ENCODE measurements around the gene PPHLN1.

The PPHLN1 gene

DNA sequence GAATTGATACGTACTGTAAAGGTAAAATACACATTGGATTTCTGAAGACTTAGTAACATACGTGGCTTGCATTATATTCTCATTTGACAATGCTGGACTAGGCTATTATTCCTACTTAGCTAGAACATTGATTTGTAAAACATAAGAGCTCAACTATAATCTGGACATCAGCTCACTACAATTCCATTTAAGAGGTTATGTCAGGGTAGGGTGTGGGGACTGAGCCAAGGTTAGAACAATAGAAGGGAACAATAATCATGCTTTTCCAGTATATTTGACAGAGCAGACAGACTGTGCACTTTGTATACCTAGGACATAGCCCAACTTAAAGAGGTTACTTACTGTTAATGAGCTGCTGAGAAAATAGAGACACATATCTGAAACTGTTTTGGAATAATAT is 10.9 kb upstream of the PPHLN1 start:
- no peak for TF ChIP-seq CTCF (IDR thresholded peaks at IDR 0.05; ENCODE audit: extremely low read depth, insufficient read depth, missing control alignments)
- in situ Hi-C loops (cut with MboI; ENCODE audit: low pct_unique_long_range_greater_than_20kb, low sequenced_read_pairs, unreplicated experiment), result no loop called here
- DNase-seq (ENCODE audit: low spot score), result no peak

- no peak for DNase-seq (ENCODE audit: low spot score)
- in situ Hi-C loops (cut with MboI; ENCODE audit: low pct_unique_long_range_greater_than_20kb, low sequenced_read_pairs, unreplicated experiment), result no loop called here
- TF ChIP-seq CTCF (IDR thresholded peaks at IDR 0.05; ENCODE audit: extremely low read depth, insufficient read depth, missing control alignments), result no peak
These were observed 5.2 kb upstream of the PPHLN1 start for GRCh38 chr12:42320796-42321195.

- in situ Hi-C loops (cut with MboI; ENCODE audit: low pct_unique_long_range_greater_than_20kb, low sequenced_read_pairs, unreplicated experiment), result no loop called here
- DNase-seq (ENCODE audit: low spot score), result no peak
- no peak for TF ChIP-seq CTCF (IDR thresholded peaks at IDR 0.05; ENCODE audit: extremely low read depth, insufficient read depth, missing control alignments)
These were observed 3.4 kb upstream of the PPHLN1 start for GRCh38 chr12:42322567-42322966.

DNA sequence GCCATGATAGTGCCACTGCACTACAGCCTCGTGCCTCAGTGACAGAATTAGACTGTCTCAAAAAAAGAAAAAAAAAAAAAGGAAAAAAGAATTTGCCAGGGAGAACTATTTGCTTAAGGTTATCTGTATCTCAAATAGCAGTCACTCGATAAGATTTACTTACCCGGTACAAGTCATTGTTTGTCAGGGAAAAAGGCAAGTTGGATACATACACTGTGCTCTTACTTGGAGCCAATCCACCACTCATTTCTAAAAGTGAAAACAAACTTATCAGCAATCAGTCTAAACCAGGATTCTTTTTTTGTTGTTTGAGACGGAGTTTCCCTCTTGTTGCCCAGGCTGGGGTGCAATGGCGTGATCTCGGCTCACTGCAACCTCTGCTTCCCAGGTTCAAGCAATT is 2.1 kb upstream of the PPHLN1 start:
- in situ Hi-C loops (cut with MboI; ENCODE audit: low pct_unique_long_range_greater_than_20kb, low sequenced_read_pairs, unreplicated experiment), result no loop called here
- TF ChIP-seq CTCF (IDR thresholded peaks at IDR 0.05; ENCODE audit: extremely low read depth, insufficient read depth, missing control alignments), result no peak
- DNase-seq (ENCODE audit: low spot score), result no peak

- in situ Hi-C loops (cut with MboI; ENCODE audit: low pct_unique_long_range_greater_than_20kb, low sequenced_read_pairs, unreplicated experiment), result loop anchor here (25.0 kb wide), 1 partner anchor 188 kb away; the partner anchor contains the start of gene GXYLT1
- TF ChIP-seq CTCF (IDR thresholded peaks at IDR 0.05; ENCODE audit: extremely low read depth, insufficient read depth, missing control alignments), result no peak
- DNase-seq (ENCODE audit: low spot score), result no peak
These were observed 678 bp upstream of the PPHLN1 start for GRCh38 chr12:42325326-42325652.

GRCh38 chr12:42326541-42327226 is 717 bp downstream of the PPHLN1 start:
- no peak for TF ChIP-seq CTCF (IDR thresholded peaks at IDR 0.05; ENCODE audit: extremely low read depth, insufficient read depth, missing control alignments)
- in situ Hi-C loops (cut with MboI; ENCODE audit: low pct_unique_long_range_greater_than_20kb, low sequenced_read_pairs, unreplicated experiment), result loop anchor here (25.0 kb wide), 1 partner anchor 189 kb away; the partner anchor contains the start of gene GXYLT1
- no peak for DNase-seq (ENCODE audit: low spot score)
